ENCODE results near the gene MYO10. TPM values are rescaled to one million over a fixed set of nuclear protein-coding genes. Genes with fewer than 3 reads are reported as not detected.

MYO10 gene
- total RNA-seq, 2 donors from 2014 or later, result 40.0 to 89.2 TPM

GRCh38 chr5:16713386-16713928 is 222.6 kb downstream of the MYO10 start:
- H3K4me1 Mint-ChIP-seq, result peaks cover 32% of the 10 kb centered on the region
- no peak for TF ChIP-seq CTCF (conservative IDR thresholded peaks at IDR 0.05)
- H3K27me3 Mint-ChIP-seq (ENCODE audit: insufficient read depth), result no peaks in the 10 kb centered on the region
- peaks cover 36% of the 10 kb centered on the region for H3K36me3 Mint-ChIP-seq (ENCODE audit: low read depth)
- H3K27ac Mint-ChIP-seq, result peak overlapping the region; percentile 72
- WGBS, 2 experiments (ENCODE audit: insufficient coverage in 1 of 2, insufficient read length in 1 of 2), result 18 to 35% methylated on average over 7 to 14 of the region's 14 CpGs
- H3K4me1 ChIP-seq (ENCODE audit: control insufficient read depth, insufficient read depth, low read length), result no peaks in the 10 kb centered on the region
- H3K4me3 Mint-ChIP-seq, result no peak overlapping the region
- H3K27ac ChIP-seq (ENCODE audit: low read depth, low read length), result peak overlapping the region; percentile 91
- no peaks in the 10 kb centered on the region for H3K9me3 ChIP-seq (ENCODE audit: control insufficient read depth, low read length)
- no peaks in the 10 kb centered on the region for H3K9me3 Mint-ChIP-seq
- peak; percentile 75 for DNase-seq
- no peak overlapping the region for H3K9ac ChIP-seq (ENCODE audit: extremely low read depth, low read length, poor library complexity, severe bottlenecking)
- H3K36me3 ChIP-seq (ENCODE audit: control insufficient read depth, insufficient read depth, low read length), result peaks cover 45% of the 10 kb centered on the region
- no peak overlapping the region for H3K4me3 ChIP-seq (ENCODE audit: low read length)
- H3K27me3 ChIP-seq (ENCODE audit: control insufficient read depth, insufficient read depth, low read length, poor library complexity, severe bottlenecking), result no peaks in the 10 kb centered on the region

GRCh38 chr5:16712620-16713019 is 223.5 kb downstream of the MYO10 start:
- Histone ChIP-seq H3K27ac (ENCODE audit: low read depth, low read length) (peak overlapping the region; percentile 91), H3K9me3 (ENCODE audit: control insufficient read depth, low read length) (no peaks in the 10 kb centered on the region), H3K27me3 (ENCODE audit: control insufficient read depth, insufficient read depth, low read length, poor library complexity, severe bottlenecking) (no peaks in the 10 kb centered on the region), H3K4me1 (ENCODE audit: control insufficient read depth, insufficient read depth, low read length) (no peaks in the 10 kb centered on the region), H3K4me3 (ENCODE audit: low read length) (no peak overlapping the region), H3K9ac (ENCODE audit: extremely low read depth, low read length, poor library complexity, severe bottlenecking) (no peak overlapping the region), H3K36me3 (ENCODE audit: control insufficient read depth, insufficient read depth, low read length) (peaks cover 53% of the 10 kb centered on the region)
- H3K27ac Mint-ChIP-seq, result peak overlapping the region; percentile 72
- H3K4me3 Mint-ChIP-seq, result no peak overlapping the region
- no peaks in the 10 kb centered on the region for H3K27me3 Mint-ChIP-seq (ENCODE audit: insufficient read depth)
- peaks cover 30% of the 10 kb centered on the region for H3K4me1 Mint-ChIP-seq
- 67 to 87% methylated on average over 2 of the region's 2 CpGs for WGBS, 2 experiments (ENCODE audit: insufficient coverage in 1 of 2, insufficient read length in 1 of 2)
- no peaks in the 10 kb centered on the region for H3K9me3 Mint-ChIP-seq
- H3K36me3 Mint-ChIP-seq (ENCODE audit: low read depth), result peaks cover 43% of the 10 kb centered on the region
- TF ChIP-seq CTCF (conservative IDR thresholded peaks at IDR 0.05), result no peak
- no peak for DNase-seq

- H3K4me3 ChIP-seq (ENCODE audit: low read length), result no peak overlapping the region
- Mint-ChIP-seq H3K9me3 (no peaks in the 10 kb centered on the region), H3K36me3 (ENCODE audit: low read depth) (peaks cover 43% of the 10 kb centered on the region)
Observed at GRCh38 chr5:16712178-16712577, 223.9 kb downstream of the MYO10 start.

More at GRCh38 chr5:16712178-16712577, 223.9 kb downstream of the MYO10 start:
- Histone ChIP-seq H3K27me3 (ENCODE audit: control insufficient read depth, insufficient read depth, low read length, poor library complexity, severe bottlenecking) (no peaks in the 10 kb centered on the region), H3K4me1 (ENCODE audit: control insufficient read depth, insufficient read depth, low read length) (no peaks in the 10 kb centered on the region), H3K27ac (ENCODE audit: low read depth, low read length) (peak overlapping the region; percentile 91), H3K36me3 (ENCODE audit: control insufficient read depth, insufficient read depth, low read length) (peaks cover 57% of the 10 kb centered on the region), H3K9me3 (ENCODE audit: control insufficient read depth, low read length) (no peaks in the 10 kb centered on the region), H3K9ac (ENCODE audit: extremely low read depth, low read length, poor library complexity, severe bottlenecking) (no peak overlapping the region)
- peaks cover 26% of the 10 kb centered on the region for H3K4me1 Mint-ChIP-seq
- no peak overlapping the region for H3K27ac Mint-ChIP-seq
- DNase-seq, result no peak
- H3K4me3 Mint-ChIP-seq, result no peak overlapping the region
- WGBS, 2 experiments (ENCODE audit: insufficient coverage in 1 of 2, insufficient read length in 1 of 2), result 50% methylated on average over 1 of the region's 1 CpG; no CpG with 5 or more reads in 1 of the 2 experiments
- no peaks in the 10 kb centered on the region for H3K27me3 Mint-ChIP-seq (ENCODE audit: insufficient read depth)
- no peak for TF ChIP-seq CTCF (conservative IDR thresholded peaks at IDR 0.05)

Measured in endodermal cell (in vitro differentiated cells).